Daoy (cell line): Measurements from ENCODE around the gene ZNF202. TPM values are rescaled to one million over a fixed set of nuclear protein-coding genes. Genes with fewer than 3 reads are reported as not detected.
"Not testable (repeated sequence)": the region's sequence is repeated elsewhere in the genome, so short reads cannot be mapped to it uniquely, and the experiment has no call there.

Source experiments
- DNase-seq: peaks from one replicate; pipeline ENCODE4 v3.0.0-alpha.2; 2015; ENCODE audit warnings: low read depth
- total RNA-seq: library from RNA; depleted of rRNA; stranded (reverse); fragments of >200 nt; shearing (Covaris generic); gene quantifications from 2 replicates; pipeline ENCODE4 v1.2.3, GENCODE V29; 2014; rRNA removed

Gene ZNF202
- total RNA-seq: 4.4 and 5.7 TPM in 2 replicates

DNA sequence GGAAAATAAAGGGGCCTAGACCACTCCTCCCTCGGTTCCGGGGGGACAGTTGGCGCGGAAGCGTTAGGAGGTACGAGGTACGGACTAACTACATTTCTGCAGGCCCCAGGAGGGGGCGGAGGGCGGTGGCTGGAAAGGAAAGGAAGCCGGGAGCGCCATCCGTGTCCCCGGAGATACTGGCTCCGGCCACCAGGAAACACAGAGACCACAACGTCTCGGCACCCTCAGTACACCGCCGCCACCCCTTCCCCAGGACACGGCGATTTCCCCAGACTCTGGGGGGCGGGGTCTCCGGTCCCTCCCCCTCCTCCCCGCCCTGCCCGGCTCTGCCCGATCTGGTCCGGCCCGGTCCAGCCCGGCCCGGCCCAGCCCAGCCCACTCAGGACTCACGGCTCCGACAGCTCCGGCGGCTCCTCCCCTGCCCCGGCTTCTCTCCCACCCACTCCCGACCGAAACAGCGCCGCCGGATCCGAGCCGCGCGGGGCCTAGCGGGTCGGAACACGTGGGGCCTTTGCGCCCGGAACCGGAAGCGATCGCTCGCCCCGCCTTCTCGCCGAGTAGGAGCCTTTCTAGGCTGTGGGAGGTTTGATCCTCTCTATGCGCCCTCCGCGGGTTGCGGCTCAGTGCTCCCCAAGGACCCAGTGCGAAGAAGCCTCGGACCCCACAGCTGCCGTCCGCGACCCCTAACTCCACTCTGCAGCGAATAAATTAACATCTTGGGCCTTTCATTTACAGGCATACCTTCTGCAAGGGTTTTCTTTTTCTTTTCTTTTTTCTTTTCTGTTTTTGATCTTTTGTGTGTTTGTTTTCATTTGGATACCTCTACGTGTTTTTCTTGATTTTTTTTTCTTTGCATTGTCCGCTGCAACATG is at the start of gene ZNF202:
TSS of gene ZNF202 (minus strand) at position 502 of the 872 bp plus-strand sequence. CDS start 10,772 bp downstream, outside the sequence.
- peak; percentile 93 for DNase-seq

DNA sequence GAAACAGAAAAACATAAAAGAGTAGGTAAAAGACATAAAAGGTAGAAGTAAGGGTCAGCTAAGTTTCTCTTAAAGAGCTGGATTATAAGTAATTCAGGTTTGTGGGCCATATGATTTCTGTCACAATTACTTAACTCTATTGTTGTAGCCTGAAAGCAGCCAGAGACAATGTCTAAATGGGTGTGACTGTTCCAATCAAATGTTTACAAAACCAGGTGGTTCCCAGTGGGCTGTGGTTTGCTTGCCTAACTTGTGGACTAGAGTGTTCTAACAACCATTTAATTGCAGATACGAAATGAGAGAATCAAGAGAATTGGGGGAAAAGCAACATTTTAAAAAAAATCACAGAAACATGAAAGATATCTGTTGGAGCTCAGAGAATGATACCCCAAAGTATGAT is 42.1 kb upstream of the ZNF202 start:
- no peak for DNase-seq

GRCh38 chr11:123778511-123778910 is 37.1 kb upstream of the ZNF202 start:
- no peak for DNase-seq

- DNase-seq: no peak
These were observed 34.5 kb upstream of the ZNF202 start for GRCh38 chr11:123775715-123776549.

DNA sequence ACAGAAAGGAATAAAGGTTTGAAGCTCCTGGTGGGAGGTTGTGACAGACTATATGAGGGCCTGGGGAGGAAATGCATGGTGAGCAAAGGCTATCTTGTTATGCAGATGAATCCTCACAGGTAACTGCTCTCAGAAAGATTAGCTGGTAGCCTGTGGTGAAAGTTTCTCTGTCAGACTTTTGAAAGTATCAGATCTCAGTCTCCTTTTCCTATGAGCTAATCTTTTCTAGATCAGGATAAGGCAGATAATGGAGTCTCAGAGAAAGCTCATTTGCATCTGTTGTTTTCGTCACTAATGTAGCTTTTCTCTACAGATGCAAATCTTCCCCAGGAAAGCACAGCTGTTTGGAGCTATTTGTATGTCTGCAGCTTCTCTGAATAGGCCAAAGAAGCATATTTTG is 33.8 kb upstream of the ZNF202 start:
- no peak for DNase-seq

DNA sequence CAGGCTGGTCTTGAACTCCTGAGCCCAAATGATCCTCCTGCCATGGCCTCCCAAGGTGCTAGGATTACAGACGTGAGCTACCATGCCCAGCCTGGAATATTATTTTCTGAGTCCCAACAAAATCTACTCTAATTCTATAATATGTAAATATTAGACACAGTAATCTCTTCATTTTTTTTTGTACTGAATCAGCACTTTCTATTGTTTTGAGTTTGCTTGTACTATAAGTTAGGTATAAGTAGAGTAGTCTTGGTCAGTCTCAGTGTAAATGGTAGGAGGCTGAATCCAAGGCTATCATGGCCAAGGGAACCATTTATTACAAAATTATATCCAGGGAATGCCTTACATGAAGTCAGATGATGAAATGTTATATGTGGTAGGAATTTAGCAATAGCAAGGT is 32.5 kb upstream of the ZNF202 start:
- no peak for DNase-seq

DNA sequence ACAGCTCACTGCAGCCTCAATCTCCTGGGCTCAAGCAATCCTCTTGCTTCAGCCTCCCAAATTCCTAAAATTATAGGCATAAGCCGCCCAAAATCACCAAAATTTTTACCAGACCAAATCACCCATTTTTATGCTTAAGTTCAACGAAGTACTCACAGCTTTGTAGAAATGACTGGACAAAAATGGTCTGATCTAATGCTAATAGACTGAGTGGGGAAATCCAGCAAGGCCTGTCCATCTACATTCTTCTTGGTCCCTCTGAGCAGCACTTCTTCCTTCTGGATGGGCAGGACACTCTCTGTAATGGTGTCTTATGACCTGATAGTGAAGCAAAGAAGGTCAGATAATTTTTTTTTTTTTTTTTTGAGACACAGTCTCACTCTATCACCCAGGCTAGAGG is 31.6 kb upstream of the ZNF202 start:
- DNase-seq: no peak

- DNase-seq: no peak
These were observed 30.2 kb upstream of the ZNF202 start for GRCh38 chr11:123771664-123772063.

DNA sequence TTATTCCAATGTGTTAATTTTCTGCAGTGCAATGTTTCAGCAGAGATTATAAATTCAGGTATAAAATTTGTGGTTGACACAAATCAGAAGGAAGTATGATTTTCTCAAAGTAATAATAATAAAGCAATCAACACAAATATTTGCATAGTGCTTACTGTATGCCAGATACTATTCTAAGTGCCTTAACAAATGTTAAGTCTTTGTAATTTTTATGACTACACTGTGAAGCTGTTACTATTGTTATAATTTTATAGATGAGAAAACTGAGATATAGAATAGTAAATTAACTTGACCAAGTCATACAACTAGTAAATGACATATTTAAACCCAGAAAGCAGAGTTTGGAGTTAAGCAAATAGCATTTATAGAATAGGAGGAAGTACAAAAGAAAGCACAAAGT is 29.3 kb upstream of the ZNF202 start:
- no peak for DNase-seq

DNA sequence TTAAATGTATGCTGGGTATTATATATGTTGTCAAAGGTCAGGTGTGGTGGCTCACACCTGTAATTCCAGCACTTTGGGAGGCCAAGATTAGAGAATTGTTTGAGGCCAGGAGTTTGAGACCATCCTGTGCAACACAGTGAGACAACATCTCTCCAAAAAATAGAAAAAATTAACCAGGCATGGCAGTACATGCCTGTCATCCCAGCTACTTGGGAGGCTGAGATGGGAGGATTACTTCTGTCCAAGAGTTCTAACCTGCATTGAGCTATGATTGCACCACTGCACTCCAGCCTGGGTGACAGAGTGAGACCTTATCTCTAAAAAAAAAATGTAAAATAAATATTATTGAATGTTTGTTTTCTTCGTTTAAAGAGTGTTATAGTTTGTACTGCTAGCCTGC is 24.1 kb upstream of the ZNF202 start:
- no peak for DNase-seq

GRCh38 chr11:123762422-123762821 is 21.0 kb upstream of the ZNF202 start:
- no peak for DNase-seq

DNA sequence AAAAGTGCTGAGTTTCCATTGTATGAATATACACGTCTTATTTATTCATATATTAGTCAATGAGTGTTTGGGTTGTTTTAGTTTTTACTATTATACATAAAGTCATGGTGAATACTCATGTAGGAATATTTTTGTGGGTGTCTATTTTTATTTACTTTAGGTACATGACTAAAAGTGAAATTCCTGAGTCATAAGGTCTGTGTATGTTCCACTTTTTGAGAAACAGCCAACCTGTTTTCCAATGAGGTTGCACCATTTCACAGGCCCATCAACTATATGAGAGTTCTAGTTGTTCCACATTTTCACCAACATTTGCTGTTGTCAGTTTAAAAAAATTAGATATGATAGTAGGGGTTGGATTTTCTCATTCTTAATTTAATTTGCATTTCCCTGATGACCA is 19.4 kb upstream of the ZNF202 start:
- DNase-seq: no peak

GRCh38 chr11:123757976-123758375 is 16.5 kb upstream of the ZNF202 start:
- no peak for DNase-seq

DNA sequence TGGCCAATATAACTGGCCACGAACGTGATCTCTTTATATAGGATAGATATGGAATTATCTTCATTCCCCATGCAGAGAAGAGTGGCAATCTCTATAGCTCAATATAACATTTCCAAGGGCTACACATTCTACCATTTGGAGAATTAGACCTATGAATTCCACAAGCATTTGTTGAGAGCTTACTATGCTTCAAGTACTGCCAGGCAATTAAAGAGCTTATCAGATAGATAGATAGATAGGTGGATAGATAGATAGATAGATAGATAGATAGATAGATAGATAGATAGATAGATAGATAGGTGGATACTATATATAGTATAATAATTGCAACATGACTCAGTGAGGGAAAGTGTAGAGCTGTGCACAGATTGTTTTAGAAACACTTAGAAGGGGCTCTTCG is 14.4 kb upstream of the ZNF202 start:
- no peak for DNase-seq

GRCh38 chr11:123755344-123755743 is 13.9 kb upstream of the ZNF202 start:
- no peak for DNase-seq

DNA sequence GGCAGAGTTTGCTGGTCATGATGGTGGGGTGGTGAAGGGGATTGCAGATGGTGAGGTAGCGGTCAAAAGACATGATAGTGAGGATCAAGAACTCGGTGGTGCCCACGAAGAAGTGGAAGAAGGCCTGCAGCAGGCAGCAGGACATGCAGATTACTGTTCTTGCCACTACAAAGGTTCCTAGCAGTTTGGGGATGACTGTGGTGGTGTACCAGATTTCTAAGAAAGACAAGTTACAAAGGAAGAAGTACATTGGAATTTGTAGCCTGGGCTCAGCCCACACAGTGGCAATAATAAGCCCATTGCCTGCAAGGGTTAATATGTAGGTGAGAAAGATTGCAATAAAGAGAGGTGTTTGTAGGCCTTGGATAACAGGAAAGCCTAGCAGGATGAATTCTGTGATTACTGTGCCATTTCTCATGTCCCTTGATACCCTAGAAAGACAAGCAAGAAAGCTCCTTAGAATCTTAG is 12.7 kb upstream of the ZNF202 start, which contains the start of gene OR6X1:
TSS of gene OR6X1 (minus strand) at position 418 of the 468 bp plus-strand sequence. CDS start at position 418, 0 bp downstream.
- DNase-seq: no peak

- DNase-seq: no peak
These were observed 11.7 kb upstream of the ZNF202 start for GRCh38 chr11:123753110-123753509.

GRCh38 chr11:123751781-123752180 is 10.3 kb upstream of the ZNF202 start:
- DNase-seq: no peak

DNA sequence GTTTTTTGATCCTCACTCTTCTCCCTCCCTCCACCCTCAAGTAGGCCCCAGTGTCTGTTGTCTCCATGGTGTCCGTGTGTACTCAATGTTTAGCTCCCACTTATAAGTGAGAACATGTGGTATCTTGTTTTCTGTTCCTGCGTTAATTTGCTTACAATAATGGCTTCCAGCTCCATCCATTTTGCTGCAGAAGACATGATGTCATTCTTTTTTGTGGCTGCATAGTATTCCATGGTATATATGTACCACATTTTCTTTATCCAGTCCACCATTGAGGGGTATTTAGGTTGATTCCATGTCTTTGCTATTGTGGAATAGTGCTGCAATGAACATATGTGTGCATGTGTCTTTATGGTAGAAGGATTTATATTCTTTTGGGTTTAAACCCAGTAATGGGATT is 6.9 kb upstream of the ZNF202 start:
- not testable (repeated sequence) for DNase-seq

DNA sequence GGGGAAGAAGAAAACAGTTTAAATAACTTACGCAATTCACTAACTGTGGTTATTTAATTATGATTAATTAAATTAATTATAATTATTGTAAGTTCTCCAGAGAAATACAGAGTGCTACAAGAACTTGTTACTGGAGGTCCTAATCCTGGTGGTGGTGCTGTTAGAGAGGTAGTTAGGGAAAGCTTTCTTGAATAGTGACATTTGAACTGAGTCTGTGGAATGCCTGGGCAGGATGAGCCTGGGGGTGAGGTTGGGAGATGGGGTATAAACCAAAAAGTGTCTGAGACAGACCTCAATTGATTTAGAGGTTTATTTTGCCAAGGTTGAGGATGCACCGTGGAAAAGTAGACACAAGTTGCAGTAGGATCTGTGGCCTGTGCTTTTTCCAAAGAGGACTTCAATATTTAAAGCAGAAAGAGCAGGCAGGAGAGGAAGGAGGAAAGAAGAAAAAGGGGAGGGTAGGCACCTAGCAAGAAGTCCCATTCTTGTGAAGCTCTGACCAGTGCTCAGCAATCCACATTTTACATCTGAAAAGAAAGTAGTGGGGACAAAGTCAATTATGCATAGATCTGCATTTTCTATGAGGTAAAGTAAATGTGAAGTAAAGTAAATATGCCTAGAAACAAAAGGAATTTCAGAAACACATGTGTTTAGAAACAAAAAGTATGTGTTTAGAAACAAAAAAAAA is 4.4 kb upstream of the ZNF202 start:
- DNase-seq: no peak

DNA sequence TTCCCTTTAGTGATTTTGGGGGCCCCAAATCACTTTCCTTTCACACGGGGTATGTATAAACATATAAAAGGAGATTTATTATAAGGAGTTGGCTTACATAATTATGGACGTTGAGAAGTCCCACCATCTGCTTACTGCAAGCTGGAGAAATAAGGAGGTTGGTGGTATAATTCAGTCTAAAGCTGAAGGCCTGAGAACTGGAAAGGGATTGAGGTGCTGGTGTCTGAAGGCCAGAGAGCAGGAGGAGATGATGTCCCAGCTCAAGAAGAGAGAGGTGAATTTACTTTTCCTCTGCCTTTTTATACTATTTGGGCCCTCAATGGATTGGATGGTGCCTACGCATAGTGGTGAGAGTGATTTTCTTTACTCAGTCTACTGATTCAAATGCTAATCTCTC is 1.3 kb upstream of the ZNF202 start:
- DNase-seq: no peak
